ENCODE measurements around the gene BNC2.

BNC2 gene

DNA sequence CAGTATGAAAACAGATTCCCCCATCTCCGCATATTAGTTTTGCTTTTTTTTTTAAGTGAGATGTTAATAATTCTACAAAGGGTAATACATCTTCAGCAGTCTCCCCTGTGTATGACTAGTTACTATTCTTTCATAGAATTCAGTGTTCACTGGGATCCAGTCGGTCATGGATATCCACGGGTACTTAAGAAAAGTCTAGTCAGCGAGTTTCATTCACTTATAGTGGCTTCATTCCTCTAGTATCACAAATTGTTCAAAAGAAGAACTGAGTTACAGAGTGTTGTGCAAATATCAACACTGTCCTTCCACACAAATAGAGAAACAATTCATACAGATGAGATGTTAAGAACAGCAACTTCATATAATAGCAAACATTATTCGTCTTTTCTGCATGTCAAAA, 35.7 kb downstream of the BNC2 start:
- no peak for TF ChIP-seq YY1 (IDR thresholded peaks at IDR 0.05; ENCODE audit: low read depth)
- TF ChIP-seq, protein P1, sequence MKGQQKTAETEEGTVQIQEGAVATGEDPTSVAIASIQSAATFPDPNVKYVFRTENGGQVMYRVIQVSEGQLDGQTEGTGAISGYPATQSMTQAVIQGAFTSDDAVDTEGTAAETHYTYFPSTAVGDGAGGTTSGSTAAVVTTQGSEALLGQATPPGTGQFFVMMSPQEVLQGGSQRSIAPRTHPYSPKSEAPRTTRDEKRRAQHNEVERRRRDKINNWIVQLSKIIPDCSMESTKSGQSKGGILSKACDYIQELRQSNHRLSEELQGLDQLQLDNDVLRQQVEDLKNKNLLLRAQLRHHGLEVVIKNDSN (IDR thresholded peaks at IDR 0.05), result no peak
- TF ChIP-seq CEBPB (IDR thresholded peaks at IDR 0.05), result no peak
- TF ChIP-seq EP300 (IDR thresholded peaks at IDR 0.05; ENCODE audit: borderline replicate concordance), result no peak
- TF ChIP-seq TAF1 (IDR thresholded peaks at IDR 0.05; ENCODE audit: low read depth), result no peak
- TF ChIP-seq, protein P2, sequence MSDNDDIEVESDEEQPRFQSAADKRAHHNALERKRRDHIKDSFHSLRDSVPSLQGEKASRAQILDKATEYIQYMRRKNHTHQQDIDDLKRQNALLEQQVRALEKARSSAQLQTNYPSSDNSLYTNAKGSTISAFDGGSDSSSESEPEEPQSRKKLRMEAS (IDR thresholded peaks at IDR 0.05), result no peak
- no peak for TF ChIP-seq RAD21 (IDR thresholded peaks at IDR 0.05; ENCODE audit: low read depth)
- TF ChIP-seq NFIC (IDR thresholded peaks at IDR 0.05), result no peak
- TF ChIP-seq TCF12 (IDR thresholded peaks at IDR 0.05; ENCODE audit: low read depth), result no peak

DNA sequence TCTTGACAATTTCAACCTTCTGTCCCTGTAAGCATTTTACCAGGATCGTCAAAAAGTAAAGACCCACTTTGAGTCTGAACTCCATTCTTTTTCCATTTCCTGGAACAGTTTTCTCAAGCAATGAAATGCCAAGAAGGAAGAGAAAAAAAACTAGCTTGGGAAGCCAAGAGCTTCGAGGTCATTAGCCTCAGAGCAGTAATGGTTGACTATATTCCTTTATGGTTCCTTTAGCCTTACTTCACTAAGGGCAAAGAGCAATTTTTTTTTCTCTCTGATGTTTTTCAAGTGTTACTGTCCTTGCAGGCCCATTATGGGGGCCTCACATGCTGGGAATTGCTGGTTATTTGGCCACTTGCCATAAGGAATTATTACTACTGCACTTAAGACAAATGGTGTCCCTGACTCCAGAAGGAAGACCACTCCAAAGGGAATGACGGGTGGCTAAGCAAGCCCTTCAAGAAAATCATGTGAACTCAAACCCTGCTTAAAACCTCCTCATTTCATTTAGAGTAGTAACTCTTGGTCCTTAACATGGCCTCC, 37.1 kb downstream of the BNC2 start:
- TF ChIP-seq CREB1 (IDR thresholded peaks at IDR 0.05; ENCODE audit: low read depth) (no peak), TCF12 (IDR thresholded peaks at IDR 0.05; ENCODE audit: low read depth) (no peak), TEAD4 (IDR thresholded peaks at IDR 0.05) (no peak), TAF1 (IDR thresholded peaks at IDR 0.05; ENCODE audit: low read depth) (no peak), EP300 (IDR thresholded peaks at IDR 0.05; ENCODE audit: borderline replicate concordance) (no peak), RAD21 (IDR thresholded peaks at IDR 0.05; ENCODE audit: low read depth) (no peak), FOXM1 (IDR thresholded peaks at IDR 0.05; ENCODE audit: borderline replicate concordance, low read depth) (no peak), ZBTB7A (IDR thresholded peaks at IDR 0.05; ENCODE audit: low read depth) (no peak), NFIC (IDR thresholded peaks at IDR 0.05) (no peak)
- TF ChIP-seq, protein P2 (IDR thresholded peaks at IDR 0.05), result no peak
- TF ChIP-seq, protein P3, sequence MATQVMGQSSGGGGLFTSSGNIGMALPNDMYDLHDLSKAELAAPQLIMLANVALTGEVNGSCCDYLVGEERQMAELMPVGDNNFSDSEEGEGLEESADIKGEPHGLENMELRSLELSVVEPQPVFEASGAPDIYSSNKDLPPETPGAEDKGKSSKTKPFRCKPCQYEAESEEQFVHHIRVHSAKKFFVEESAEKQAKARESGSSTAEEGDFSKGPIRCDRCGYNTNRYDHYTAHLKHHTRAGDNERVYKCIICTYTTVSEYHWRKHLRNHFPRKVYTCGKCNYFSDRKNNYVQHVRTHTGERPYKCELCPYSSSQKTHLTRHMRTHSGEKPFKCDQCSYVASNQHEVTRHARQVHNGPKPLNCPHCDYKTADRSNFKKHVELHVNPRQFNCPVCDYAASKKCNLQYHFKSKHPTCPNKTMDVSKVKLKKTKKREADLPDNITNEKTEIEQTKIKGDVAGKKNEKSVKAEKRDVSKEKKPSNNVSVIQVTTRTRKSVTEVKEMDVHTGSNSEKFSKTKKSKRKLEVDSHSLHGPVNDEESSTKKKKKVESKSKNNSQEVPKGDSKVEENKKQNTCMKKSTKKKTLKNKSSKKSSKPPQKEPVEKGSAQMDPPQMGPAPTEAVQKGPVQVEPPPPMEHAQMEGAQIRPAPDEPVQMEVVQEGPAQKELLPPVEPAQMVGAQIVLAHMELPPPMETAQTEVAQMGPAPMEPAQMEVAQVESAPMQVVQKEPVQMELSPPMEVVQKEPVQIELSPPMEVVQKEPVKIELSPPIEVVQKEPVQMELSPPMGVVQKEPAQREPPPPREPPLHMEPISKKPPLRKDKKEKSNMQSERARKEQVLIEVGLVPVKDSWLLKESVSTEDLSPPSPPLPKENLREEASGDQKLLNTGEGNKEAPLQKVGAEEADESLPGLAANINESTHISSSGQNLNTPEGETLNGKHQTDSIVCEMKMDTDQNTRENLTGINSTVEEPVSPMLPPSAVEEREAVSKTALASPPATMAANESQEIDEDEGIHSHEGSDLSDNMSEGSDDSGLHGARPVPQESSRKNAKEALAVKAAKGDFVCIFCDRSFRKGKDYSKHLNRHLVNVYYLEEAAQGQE (IDR thresholded peaks at IDR 0.05; ENCODE audit: low read depth), result no peak
- TF ChIP-seq, protein P1 (IDR thresholded peaks at IDR 0.05), result no peak

DNA sequence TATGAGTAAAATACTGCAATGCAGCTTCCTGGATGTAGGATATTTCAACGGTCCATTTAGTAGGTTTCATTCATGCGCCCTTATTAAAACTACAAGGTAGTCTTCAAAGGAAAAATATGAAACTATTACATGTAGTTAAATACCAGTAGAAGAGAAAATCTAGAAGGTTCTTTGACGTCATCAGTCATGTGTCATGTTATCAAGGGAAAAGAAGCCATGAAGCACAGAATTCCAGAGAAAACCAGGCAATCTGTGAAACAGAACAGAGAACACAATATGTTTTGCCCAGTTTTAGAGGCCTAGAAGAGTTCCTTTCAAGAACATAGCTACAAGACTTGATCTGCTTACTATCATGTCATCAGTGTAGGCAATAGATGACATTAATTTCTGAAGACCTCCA, 38.4 kb downstream of the BNC2 start:
- TF ChIP-seq FOXM1 (IDR thresholded peaks at IDR 0.05; ENCODE audit: borderline replicate concordance, low read depth) (no peak), CREB1 (IDR thresholded peaks at IDR 0.05; ENCODE audit: low read depth) (no peak), EP300 (IDR thresholded peaks at IDR 0.05; ENCODE audit: borderline replicate concordance) (no peak)
- TF ChIP-seq, protein P1 (IDR thresholded peaks at IDR 0.05), result no peak

DNA sequence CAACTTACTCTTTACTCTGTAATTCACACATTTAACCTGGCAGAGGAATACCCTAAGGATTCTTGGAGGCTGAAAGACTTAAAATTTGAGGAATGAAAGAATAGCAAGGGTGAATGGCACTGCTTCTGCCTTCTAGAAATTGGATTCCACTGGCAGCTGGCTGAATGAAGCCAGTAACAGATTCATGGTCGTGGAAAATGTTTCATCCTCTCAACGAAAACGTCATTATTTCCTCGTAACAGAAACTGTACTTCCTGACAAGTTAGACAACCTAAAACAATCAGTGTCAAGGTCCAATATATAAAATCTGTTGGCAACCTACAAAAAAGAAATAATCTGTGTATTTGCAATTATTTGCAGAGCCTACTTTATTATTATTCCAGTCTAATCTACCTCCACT, 39.7 kb downstream of the BNC2 start:
- TF ChIP-seq, protein P2 (IDR thresholded peaks at IDR 0.05), result no peak
- TF ChIP-seq FOXM1 (IDR thresholded peaks at IDR 0.05; ENCODE audit: borderline replicate concordance, low read depth) (no peak), EP300 (IDR thresholded peaks at IDR 0.05; ENCODE audit: borderline replicate concordance) (no peak), ZBTB7A (IDR thresholded peaks at IDR 0.05; ENCODE audit: low read depth) (no peak), RAD21 (IDR thresholded peaks at IDR 0.05; ENCODE audit: low read depth) (no peak), TCF12 (IDR thresholded peaks at IDR 0.05; ENCODE audit: low read depth) (no peak), CEBPB (IDR thresholded peaks at IDR 0.05) (no peak), TAF1 (IDR thresholded peaks at IDR 0.05; ENCODE audit: low read depth) (no peak), TEAD4 (IDR thresholded peaks at IDR 0.05) (no peak), NFIC (IDR thresholded peaks at IDR 0.05) (no peak), EGR1 (IDR thresholded peaks at IDR 0.05) (no peak), CREB1 (IDR thresholded peaks at IDR 0.05; ENCODE audit: low read depth) (no peak), YY1 (IDR thresholded peaks at IDR 0.05; ENCODE audit: low read depth) (no peak)
- TF ChIP-seq, protein P1 (IDR thresholded peaks at IDR 0.05), result no peak
- TF ChIP-seq, protein P3 (IDR thresholded peaks at IDR 0.05; ENCODE audit: low read depth), result no peak

All from Ishikawa (cell line).